OCI-LY1 (cell line): ENCODE measurements around the gene TMC5.

ENCODE experiments used
- CTCF ChIP-seq: fragments of 200-600 bp; sonication (generic), shearing (Covaris generic); IDR thresholded peaks from 2 replicates; pipeline ENCODE4 v1.5.1; 2017; ENCODE audit warnings: mild to moderate bottlenecking, antibody characterized with exemption, low read length, moderate library complexity, mixed read lengths
- EZH2 ChIP-seq: fragments of 200-600 bp; sonication (generic), shearing (Covaris generic); IDR thresholded peaks from 2 replicates; pipeline ENCODE4 v1.8.0; 2017; ENCODE audit warnings: borderline replicate concordance, mixed run types, mild to moderate bottlenecking, antibody characterized with exemption, low read length, moderate library complexity, mixed read lengths

GRCh38 chr16:19415461-19415860, 2.2 kb upstream of the TMC5 start:
- TF ChIP-seq CTCF (no peak), EZH2 (no peak)
